Stimulated activated CD4-positive, alpha-beta T cell treated with anti-CD3 and anti-CD28 coated beads, Interleukin-4, amount 100 ng/mL, for 1 hour (primary cell): ENCODE measurements around the gene CEP63.

Source experiments
- DNase-seq: peaks from one replicate; pipeline ENCODE4 v3.0.0-alpha.2; 2020

The CEP63 gene

DNA sequence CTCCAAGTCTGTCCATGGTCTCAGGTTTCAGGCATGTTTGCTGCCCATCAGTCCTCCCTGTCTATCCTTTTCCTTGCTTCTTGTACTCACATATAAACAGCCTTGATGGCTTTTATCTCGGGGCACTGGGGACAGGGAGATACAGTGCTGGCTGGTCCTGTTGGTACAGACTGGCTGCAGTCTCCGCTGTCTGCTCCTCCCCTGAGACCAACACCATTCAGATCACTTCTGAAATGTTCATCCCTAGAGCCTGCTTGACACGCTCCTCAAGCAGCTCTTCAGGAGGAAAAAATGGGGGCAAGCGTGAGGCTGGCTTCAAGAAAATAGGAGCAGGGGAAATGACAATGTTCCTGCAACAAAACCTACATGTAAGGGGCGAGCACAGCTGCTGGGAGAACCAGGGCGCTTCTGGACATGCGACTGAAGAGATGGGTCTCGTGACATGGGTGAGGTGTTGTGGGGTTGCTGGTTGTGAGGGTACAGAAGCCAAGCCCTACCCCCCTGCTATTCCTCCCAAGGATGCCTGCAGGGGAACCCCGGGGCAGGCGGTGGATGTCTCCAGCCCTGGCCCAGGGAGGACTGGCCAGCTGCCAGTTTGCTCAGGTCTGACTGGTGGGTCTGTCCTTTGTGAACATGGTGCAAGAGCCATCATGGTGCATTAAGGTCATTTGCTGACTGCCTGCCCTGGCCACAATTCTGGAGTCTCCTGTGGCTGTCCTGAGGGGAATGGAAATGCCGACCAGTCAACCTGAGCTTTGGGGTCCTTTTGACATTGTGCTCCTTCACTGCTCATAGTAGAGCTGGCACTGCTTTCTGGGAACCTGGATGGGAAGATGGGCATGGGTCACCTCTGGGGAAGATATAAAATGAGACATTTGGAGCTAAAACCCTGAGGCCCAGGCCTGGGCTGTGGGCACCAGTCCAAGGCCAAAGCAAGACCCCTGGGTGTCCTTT is 124.9 kb downstream of the CEP63 start:
- DNase-seq = no peak

DNA sequence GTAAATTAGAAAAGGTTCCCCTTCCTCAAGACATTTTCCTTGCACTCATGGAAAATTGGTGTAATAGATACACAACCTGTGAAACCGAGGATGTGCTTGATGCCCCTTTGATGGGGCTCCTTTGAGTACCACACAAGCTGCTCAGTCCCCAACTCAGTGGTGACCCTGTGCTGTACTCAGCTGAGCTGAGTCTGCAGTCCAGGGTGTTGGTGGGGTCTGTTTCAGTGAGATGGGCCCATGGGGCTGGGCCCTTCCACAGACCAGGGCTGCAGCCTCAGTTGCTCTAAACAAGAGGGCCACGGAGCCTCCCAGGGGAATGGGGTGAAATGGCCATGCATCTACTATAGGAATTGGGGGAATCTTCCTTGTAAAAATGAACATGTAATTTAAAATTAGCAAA is 125.7 kb downstream of the CEP63 start:
- no peak for DNase-seq

DNA sequence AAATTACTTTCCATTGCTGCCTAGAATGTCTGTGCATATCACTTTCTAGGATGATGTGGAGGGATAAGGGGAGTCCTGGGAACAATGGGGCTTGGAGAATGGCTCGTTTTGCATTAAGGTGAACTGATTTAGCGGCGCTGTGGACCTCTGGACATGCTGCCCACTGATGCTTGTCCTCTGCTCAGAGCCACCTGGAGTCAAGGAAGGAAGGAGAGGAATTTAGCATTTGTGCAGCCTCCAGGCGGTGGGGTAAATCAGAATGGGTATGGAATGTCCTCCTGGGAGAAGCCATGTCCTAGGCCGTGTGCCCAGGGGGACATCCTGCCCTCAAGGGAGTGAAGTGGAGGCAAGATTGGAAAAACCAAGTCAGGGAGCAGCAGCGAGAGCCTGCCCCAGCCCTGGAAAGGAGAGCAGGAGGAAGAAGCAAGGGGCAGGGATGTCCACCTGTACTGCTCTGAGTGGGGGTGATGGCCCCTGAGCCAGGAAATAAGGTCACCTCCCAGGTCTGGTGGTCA is 127.2 kb downstream of the CEP63 start:
- DNase-seq = no peak

DNA sequence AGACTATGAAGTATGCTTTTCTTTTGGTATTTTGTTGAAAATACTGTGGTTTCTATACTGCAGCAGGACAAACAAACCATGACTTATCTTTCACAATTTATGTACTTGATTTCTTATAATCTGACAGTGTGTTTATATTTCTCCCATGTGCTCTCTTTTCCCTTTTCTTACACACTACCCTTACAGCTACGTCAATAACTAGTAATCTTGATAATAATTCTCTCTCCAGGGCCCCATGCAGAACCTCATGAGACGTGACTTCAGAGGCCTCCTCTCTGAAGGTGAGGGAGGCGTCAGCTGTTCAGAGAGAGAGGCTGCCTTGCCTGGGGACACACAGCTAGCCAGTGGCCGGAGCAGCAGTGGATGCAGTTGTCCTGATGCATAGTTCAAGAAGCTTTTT is 129.1 kb downstream of the CEP63 start:
- DNase-seq = no peak

DNA sequence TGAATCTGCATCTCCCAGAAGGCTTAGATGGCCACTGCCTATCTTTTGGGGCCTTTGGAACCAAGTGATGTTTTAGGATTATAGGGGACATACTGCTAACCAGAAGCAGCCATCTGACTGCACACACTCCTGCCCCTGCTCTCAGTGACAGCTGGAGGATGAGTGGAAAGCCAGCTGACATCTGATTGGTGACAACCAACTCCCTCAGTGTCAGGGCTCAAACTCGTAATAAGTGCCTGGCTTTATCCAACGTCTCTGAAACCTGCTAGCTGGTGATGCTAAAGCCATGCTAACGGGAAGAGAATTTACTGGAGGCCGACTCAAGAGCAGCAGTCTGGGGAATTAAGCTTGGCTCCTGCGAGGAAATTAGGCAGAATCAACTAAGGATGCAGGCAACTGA is 129.9 kb downstream of the CEP63 start:
- DNase-seq = no peak

DNA sequence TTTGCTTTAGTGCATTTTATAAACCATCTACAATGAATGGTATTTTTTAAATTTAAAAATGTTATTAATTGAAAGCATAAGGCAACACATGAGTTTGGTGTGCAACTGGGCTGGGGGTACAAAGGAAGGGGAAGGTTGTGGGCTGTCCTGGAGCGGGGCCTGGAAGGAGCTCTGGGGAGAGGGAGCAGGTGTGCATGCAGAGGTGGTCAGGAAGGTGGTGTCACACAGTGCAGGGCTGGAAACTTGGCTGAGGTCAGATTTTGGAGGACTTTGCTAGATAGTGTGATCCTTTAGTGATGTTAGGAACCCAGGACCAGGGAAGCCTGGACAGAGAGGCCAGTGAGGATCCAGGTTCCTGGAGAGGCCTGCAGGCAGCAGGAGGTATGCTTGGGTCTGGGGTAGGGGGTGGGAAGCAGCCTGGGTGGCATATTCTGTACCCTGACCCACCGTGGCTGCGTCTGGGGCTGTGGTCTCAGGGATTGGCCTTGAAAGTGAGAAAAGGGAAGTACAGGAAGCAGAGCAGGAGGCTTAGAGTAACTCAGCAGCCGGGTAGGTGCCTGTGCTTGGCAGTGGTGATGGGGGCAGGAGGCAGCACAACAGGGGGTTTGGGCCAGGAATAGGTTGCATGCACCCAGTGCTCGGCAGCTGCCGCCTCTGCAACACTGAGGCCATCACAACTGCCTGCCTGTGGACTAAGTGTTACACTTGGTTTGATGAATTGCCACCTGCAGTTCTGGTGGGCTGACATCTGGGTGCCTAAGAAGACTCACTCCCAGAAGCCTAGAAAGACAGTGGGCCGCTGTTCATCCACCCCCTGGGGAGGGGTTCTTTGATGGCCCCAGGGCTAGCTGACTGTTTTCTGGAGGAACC is 132.0 kb downstream of the CEP63 start:
- no peak for DNase-seq

DNA sequence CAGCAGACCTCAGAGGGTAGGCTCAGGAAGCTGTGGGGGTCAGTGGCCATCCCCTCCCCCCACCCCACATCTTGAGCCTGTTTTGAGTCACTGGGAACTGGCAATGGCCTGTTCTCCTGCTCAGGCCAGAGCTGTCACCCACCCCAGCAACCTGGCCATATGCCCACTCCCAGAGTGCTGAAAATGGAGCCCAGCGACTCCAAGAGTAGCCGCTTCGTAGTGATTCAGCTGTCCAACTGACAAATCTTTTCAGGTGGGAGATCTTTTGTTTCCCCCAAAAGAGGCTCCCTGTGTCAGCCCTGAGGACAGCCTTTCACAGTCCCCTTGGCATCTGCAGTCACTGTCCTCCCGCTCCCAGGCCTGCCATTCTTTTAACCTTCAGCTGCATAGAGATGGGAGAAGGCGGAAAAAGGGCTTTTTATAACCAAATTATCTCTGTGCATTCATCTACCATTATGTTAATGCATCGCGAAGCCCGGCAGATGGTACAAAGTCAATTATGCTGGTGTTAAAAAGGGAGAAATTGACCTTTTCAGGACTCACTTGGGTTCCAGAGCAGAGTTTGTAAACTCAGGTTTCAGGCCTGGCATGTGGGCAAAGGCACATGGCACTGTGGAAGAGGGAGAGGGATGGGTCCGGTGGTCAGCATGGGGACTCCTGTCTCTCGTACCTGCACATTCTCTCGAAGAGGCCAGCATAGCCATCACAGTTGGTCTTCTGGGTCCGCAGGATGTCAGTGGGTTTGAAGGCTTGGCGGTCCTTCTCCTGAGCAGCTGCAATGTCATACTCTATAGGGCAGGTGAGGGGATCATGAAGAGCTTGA is 132.8 kb downstream of the CEP63 start:
- no peak for DNase-seq

DNA sequence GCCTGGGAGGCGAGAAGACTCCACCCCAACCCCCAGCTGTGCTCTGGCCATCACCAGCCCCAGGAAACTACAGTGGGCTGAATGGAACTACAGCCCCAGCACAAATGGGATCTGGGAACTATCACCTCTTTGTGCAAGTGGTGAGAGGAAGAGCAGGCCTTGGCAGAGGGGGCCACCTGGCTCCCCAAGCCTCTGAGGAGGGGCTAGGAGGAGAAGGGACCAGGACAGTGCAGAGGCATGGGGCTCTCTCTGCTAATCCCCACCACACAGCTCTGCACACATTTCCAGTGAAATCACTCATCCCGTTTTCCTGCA is 133.4 kb downstream of the CEP63 start:
- no peak for DNase-seq

GRCh38 chr3:134619884-134620445 is 134.1 kb downstream of the CEP63 start:
- DNase-seq = no peak

GRCh38 chr3:134620476-134621115 is 134.7 kb downstream of the CEP63 start:
- no peak for DNase-seq

- DNase-seq = no peak
These were observed 136.0 kb downstream of the CEP63 start for GRCh38 chr3:134621854-134622253.

GRCh38 chr3:134622806-134623365 is 137.0 kb downstream of the CEP63 start:
- DNase-seq = no peak

DNA sequence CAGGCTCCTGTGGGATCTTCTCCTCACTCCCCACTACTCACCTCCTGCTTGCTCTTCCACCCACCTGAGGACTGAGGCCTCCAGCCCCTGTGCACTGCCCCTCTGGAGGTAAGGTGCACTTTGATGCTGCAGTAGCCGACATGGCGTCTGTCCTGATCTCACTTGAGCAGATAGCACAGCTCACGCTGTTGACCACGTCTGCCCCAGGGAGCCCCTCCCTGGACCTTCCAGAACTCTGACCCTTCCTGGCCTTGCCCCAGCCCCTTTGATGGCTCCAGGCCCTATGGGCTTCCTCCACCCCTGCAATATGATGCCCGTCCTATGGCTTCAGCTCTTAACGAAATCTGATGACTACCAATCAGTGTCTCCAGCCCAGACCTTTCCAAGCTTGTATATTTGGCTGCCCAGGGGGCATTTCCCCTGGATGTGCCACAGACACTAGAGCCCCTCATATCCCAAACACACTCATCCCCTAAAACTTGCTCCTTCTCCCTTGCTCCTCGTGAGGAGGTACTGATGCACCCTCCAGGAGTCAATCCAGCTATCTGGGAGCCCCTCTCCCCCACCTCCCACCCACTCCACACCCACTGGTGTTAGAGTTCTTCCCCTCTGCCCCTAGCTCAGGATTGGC is 137.9 kb downstream of the CEP63 start:
- no peak for DNase-seq
